Measurements from ENCODE around the gene TANK. TPM values are rescaled to one million over a fixed set of nuclear protein-coding genes. Genes with fewer than 3 reads are reported as not detected.
"Not testable (repeated sequence)": the region's sequence is repeated elsewhere in the genome, so short reads cannot be mapped to it uniquely, and the experiment has no call there.

The TANK gene
- total RNA-seq, 4 donors from 2014 or later, result 57.0 to 76.1 (median 69.7) TPM

- H3K27ac ChIP-seq (replicated peaks in 1 of 4); H3K4me3 ChIP-seq; H3K4me1 ChIP-seq; H3K9me3 ChIP-seq; intact Hi-C loops (cut with DNase I); H3K36me3 ChIP-seq; DNase-seq (ENCODE audit: extremely low spot score): not testable (repeated sequence)
- WGBS, result 77% methylated on average over 5 of the region's 9 CpGs
- peaks cover 0 to 12% (median 0%) of the 10 kb centered on the region in 4 donors for H3K27me3 ChIP-seq
Observed at GRCh38 chr2:161282311-161282644, 122.0 kb downstream of the TANK start.

GRCh38 chr2:161283926-161284325 is 123.7 kb downstream of the TANK start:
- no peak for DNase-seq (ENCODE audit: extremely low spot score)
- Histone ChIP-seq H3K9me3 (no peaks in the 10 kb centered on the region), H3K27ac (replicated peaks in 1 of 4) (no peak overlapping the region), H3K36me3 (no peaks in the 10 kb centered on the region), H3K4me1 (no peaks in the 10 kb centered on the region), H3K4me3 (no peak overlapping the region), H3K27me3 (peaks cover 0 to 9% (median 0%) of the 10 kb centered on the region in 4 donors)
- TF ChIP-seq POLR2A (IDR thresholded peaks at IDR 0.05; ENCODE audit: low read depth), result no peak
- no peak for TF ChIP-seq EP300 (IDR thresholded peaks at IDR 0.05)
- no peak for TF ChIP-seq CTCF (IDR thresholded peaks at IDR 0.05)
- no peak for TF ChIP-seq POLR2AphosphoS5 (IDR thresholded peaks at IDR 0.05)
- intact Hi-C loops (cut with DNase I), result no loop called here
- 62% methylated on average over 1 of the region's 1 CpG for WGBS

Other genes with a start within 250 kb of the TANK start
- gene PSMD14, start 148.0 kb downstream of the TANK start, total RNA-seq, result 10 to 100 TPM; 26.1 to 46.2 (median 35.7) TPM

Data from esophagus muscularis mucosa (tissue), 4 donors.